Measurements from ENCODE around the gene KCNG2. TPM values are rescaled to one million over a fixed set of nuclear protein-coding genes. Genes with fewer than 3 reads are reported as not detected.

The KCNG2 gene
- total RNA-seq, 1 experiment from 2014 or later, result not detected

- no TSS peak for BruUV-seq (replicated peaks)
- no peak overlapping the region for H3K4me2 ChIP-seq (ENCODE audit: low read length)
- no peaks in the 10 kb centered on the region for H4K20me1 ChIP-seq (ENCODE audit: insufficient read depth)
- H3K9me3 ChIP-seq (ENCODE audit: control insufficient read depth in 1 of 2, insufficient read depth in 1 of 2, low read depth in 1 of 2, low read length in 2 of 2), result no peaks in the 10 kb centered on the region
- no peaks in the 10 kb centered on the region for H3K4me1 ChIP-seq (ENCODE audit: control insufficient read depth in 1 of 2, insufficient read depth in 2 of 2, low read length in 2 of 2)
- ATAC-seq, result no peak
- H3K27ac ChIP-seq (ENCODE audit: low read depth, low read length), result no peak overlapping the region
- no peaks in the 10 kb centered on the region for H3K9me2 ChIP-seq (ENCODE audit: insufficient read depth)
- no peak for DNase-seq (ENCODE audit: low read depth, low spot score)
- H3K9ac ChIP-seq (ENCODE audit: low read length), result no peak overlapping the region
- H2AFZ ChIP-seq (ENCODE audit: low read depth, low read length, poor library complexity, severe bottlenecking), result no peak overlapping the region
- no peaks in the 10 kb centered on the region for H3K27me3 ChIP-seq (ENCODE audit: insufficient read depth, low read length)
- intact Hi-C loops (cut with micrococcal nuclease), result no loop called here
- no peaks in the 10 kb centered on the region for H3K36me3 ChIP-seq (ENCODE audit: control insufficient read depth in 1 of 2, insufficient read depth in 2 of 2, low read length in 2 of 2)
- no peaks in the 10 kb centered on the region for H3K79me2 ChIP-seq (ENCODE audit: insufficient read depth, low read length)
- ChIA-PET RAD21 (ENCODE audit: low non-redundant PET in 1 of 2, low total read pairs in 2 of 2, uncharacterized antibody in 2 of 2, unreplicated experiment in 2 of 2) (no interaction called here), POLR2A (no interaction called here), CTCF (no interaction called here)
- TF ChIP-seq SRF (IDR thresholded peaks at IDR 0.05; ENCODE audit: low read depth) (no peak), ZFX (IDR thresholded peaks at IDR 0.05) (no peak), JUND (IDR thresholded peaks at IDR 0.05) (no peak), RAD21 (IDR thresholded peaks at IDR 0.05; ENCODE audit: low read depth) (no peak), POLR2AphosphoS5 (IDR thresholded peaks at IDR 0.05; ENCODE audit: low read depth, low read length) (no peak), EGR1 (IDR thresholded peaks at IDR 0.05; ENCODE audit: low read depth) (no peak), CEBPB (IDR thresholded peaks at IDR 0.05; ENCODE audit: low read depth) (no peak), EZH2 (IDR thresholded peaks at IDR 0.05) (no peak), SIN3A (IDR thresholded peaks at IDR 0.05; ENCODE audit: low read depth) (no peak), YY1 (IDR thresholded peaks at IDR 0.05; ENCODE audit: extremely low read depth, insufficient replicate concordance, low read depth, low read length) (no peak), EZH2phosphoT487 (IDR thresholded peaks at IDR 0.05; ENCODE audit: borderline replicate concordance) (no peak), SP1 (IDR thresholded peaks at IDR 0.05; ENCODE audit: low read depth) (no peak), ELF1 (IDR thresholded peaks at IDR 0.05; ENCODE audit: borderline replicate concordance, low read depth) (no peak)
- TF ChIP-seq, protein P1, sequence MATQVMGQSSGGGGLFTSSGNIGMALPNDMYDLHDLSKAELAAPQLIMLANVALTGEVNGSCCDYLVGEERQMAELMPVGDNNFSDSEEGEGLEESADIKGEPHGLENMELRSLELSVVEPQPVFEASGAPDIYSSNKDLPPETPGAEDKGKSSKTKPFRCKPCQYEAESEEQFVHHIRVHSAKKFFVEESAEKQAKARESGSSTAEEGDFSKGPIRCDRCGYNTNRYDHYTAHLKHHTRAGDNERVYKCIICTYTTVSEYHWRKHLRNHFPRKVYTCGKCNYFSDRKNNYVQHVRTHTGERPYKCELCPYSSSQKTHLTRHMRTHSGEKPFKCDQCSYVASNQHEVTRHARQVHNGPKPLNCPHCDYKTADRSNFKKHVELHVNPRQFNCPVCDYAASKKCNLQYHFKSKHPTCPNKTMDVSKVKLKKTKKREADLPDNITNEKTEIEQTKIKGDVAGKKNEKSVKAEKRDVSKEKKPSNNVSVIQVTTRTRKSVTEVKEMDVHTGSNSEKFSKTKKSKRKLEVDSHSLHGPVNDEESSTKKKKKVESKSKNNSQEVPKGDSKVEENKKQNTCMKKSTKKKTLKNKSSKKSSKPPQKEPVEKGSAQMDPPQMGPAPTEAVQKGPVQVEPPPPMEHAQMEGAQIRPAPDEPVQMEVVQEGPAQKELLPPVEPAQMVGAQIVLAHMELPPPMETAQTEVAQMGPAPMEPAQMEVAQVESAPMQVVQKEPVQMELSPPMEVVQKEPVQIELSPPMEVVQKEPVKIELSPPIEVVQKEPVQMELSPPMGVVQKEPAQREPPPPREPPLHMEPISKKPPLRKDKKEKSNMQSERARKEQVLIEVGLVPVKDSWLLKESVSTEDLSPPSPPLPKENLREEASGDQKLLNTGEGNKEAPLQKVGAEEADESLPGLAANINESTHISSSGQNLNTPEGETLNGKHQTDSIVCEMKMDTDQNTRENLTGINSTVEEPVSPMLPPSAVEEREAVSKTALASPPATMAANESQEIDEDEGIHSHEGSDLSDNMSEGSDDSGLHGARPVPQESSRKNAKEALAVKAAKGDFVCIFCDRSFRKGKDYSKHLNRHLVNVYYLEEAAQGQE (IDR thresholded peaks at IDR 0.05; ENCODE audit: low read depth), result no peak
- TF ChIP-seq, protein P2, sequence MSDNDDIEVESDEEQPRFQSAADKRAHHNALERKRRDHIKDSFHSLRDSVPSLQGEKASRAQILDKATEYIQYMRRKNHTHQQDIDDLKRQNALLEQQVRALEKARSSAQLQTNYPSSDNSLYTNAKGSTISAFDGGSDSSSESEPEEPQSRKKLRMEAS (IDR thresholded peaks at IDR 0.05), result no peak
- no peak overlapping the region for H3K4me3 ChIP-seq (replicated peaks in 1 of 2; ENCODE audit: low read depth in 1 of 2, low read length in 2 of 2)
Observed at GRCh38 chr18:79784965-79785770, 12.6 kb upstream of the KCNG2 start.

Data from HCT116 (cell line).